HG03469 (cell line): ENCODE data around the gene LGI2.

Experiments
- ATAC-seq: cut with Tn5 transposase; IDR thresholded peaks from one replicate; pipeline ENCODE4 v1.9.1; 2021; ENCODE audit warnings: mild to moderate bottlenecking, moderate library complexity, moderate number of reproducible peaks; ENCODE audit not compliant: unreplicated experiment

The LGI2 gene

GRCh38 chr4:25000639-25001038, 30.1 kb downstream of the LGI2 start:
- ATAC-seq, result no peak

- ATAC-seq, result no peak
These were observed 31.2 kb downstream of the LGI2 start for GRCh38 chr4:24999392-25000089.

GRCh38 chr4:24995346-24995919, 35.3 kb downstream of the LGI2 start:
- ATAC-seq, result no peak

GRCh38 chr4:24993551-24994080, 37.1 kb downstream of the LGI2 start:
- no peak for ATAC-seq

DNA sequence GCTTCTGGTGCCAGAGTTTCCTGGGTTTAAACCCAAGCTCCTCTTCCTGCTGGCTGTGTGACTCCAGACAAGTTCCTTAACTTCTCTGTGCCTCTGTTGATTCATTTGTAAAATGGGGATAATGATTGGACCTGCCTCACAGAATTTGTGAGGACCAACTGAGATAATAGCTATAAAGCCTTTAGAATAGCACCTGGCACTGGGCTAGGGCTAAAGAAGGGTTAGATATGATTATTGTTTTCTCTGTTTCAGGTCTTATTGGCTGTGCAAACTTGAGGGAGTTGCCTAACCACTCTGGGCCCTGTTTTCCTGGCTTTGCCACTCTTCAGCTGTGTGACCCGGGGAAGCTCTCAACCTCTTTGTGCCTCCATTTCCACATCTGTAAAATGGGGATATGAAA, 37.8 kb downstream of the LGI2 start:
- ATAC-seq, result no peak

DNA sequence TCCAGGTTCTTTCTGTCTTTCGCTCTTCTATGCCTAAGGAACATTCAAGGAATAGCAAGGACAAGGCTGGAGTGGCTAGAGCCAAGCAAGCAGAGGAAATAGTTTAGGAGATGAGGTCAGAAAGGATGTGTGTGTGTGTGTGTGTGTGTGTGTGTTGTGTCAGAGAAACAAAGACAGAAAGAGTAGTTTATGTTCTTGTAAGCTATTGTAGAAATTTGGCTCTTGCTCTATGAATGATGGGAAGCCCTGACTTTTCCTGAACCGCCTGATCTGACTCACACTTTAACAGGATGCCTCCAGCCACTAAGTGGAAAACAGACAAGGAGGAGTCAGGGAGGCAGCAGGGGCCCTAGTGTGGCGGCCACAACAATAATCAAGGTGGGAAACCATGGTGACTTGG, 39.7 kb downstream of the LGI2 start:
- ATAC-seq, result no peak

- no peak for ATAC-seq
These were observed 41.4 kb downstream of the LGI2 start for GRCh38 chr4:24989327-24989726.

- no peak for ATAC-seq
These were observed 42.0 kb downstream of the LGI2 start for GRCh38 chr4:24988776-24989175.

DNA sequence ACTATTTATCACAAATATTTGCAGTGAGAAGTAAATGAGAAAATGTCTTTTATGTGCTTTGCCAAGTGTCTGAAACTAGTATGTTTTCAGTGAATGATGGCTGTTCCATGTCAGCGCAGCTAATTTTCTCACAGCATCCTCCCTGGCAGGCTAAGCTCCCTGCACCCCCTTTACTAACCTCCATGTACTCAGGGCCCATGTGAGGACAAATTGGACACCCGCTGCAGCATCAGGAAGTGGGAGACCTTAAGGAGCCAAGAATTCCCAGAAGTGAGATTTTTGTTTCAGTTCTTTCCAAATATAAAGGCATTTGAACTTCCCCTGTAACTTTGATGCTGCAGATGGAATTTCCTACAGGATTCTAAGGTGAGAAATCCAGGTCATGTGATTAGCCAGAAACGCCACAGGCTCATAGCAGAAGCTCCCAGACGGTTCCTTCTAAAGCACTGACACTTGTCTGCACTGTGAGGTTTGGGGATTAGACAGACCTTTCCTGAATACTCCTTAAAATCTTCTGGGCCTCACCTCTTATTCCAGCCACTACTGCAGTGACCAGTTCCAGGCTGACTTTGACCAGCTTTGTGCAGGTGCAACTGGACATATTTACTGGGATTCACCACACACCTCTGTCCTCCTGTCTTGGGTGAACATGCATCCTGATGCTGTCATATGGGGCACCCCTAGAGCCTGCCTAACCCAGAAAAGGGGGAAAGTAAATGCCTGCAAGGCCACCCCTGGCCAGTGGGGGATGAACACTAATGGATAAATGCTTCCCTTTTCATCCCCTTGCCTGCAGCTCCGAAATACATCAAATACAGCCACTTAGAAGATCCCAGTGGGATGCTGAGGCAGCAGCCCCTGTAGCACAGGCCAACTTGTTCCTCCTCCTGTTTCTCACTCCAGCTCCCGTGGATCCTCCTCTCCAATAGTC, 45.9 kb downstream of the LGI2 start:
- no peak for ATAC-seq

DNA sequence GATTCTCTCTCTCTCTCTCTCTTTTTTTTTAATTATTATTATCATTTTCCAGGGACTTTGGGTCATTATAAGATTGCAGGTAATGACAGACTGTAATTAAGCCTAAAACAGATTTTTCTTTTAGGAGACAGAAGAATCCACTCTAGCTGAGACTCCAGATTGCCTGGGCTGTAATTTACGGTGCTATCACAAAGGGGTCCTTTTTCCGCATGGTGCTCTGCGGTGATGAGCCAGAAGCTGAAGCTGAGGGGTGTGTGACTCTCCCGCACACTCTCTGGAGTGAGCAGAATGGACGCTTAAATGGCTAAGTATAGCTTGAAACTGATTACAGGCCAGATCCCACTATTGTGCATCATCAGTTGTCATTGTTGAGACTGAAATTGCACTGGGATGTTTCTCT, 50.0 kb downstream of the LGI2 start:
- ATAC-seq, result no peak

DNA sequence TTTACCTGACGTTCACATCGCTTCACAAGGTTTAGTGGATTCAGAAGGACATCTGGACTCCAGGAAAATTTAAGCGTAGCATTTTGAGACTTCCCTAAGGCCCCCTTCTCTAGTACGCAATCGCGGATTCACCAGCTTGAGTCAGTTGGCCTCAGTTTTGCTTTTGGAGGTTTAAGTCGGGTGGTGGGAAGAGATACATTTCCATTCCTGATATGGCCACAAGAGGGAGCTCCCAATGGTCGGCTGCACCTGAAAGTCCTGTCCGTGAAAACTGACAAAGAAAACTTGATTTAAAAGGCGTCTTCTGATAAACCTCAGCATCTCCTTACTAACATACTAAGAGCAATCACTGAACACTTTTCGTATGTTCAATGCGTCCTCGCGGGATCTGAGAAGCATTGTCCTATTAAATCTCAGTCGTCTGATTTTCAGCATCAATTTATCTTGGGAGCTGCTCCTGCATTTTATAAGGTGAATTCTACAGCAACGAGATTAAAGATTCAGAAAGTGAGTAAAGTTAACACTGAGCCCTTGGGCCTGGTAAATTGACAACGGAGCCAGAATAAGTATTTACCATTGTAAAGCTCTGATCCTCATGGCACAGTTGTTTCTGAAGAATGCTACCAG, 50.6 kb downstream of the LGI2 start:
- no peak for ATAC-seq

- no peak for ATAC-seq
These were observed 51.2 kb downstream of the LGI2 start for GRCh38 chr4:24979554-24979953.

- no peak for ATAC-seq
These were observed 52.3 kb downstream of the LGI2 start for GRCh38 chr4:24978291-24979075.

DNA sequence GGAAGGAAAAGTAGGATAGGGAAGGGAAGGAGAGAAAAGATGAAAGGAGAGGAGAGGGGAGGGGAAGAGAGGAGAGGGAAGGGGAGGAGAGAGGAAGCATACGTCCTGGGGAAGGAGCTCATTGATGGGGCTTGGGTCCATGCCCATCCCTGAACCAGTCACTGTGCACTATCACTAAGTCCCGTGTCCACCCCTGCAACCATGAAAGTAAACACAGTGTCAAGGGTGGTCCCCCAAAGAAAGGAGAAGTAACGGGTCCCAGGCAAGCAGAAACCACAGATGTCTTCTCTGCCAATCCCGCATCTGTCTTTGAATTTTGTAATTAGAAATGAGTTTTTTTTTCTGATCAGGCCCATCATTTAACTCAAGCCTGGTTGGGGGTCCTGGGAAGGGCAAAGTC, 55.2 kb downstream of the LGI2 start:
- ATAC-seq, result no peak

DNA sequence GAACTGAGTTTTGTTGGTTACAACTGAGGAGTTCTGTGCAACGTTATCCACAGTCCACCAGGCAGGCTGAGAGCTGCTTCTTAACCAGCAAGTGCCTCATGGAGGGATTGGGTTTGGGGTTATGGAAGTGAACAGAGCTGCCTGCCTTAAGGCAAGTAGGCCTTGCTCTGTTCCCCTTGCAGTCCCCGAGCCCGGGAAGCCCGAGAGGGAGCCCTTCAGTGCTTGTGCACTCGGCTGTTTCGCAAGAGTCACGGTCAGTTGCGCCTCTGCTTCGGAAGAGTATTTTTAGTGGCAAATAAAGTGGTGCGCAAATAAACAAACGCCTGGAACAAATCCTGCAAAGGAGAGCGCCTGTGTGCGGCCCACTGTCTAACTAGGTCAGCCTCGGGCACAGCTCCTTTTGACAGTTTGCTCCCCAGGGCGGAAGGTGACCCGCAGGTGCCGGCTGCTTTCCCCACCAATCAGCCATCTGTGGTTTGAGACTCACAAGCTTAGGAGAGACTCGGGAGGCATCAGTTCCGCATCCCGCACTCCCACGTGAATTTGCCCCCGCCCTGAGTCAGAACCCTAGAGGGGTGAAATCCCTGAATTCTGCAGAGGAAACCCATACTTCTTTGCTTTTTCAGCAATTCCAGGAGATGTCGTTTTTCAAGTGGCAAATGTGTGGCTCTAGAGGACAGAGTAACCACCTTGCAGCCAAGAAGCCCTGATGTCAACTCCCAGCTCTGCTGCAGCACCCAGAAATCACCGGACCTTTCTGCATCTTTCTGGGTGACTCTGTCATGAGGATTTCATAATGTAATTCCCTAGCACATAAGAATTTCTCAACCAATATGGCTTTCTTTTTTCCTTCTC, 56.8 kb downstream of the LGI2 start:
- no peak for ATAC-seq

- no peak for ATAC-seq
These were observed 57.4 kb downstream of the LGI2 start for GRCh38 chr4:24973404-24973746.

DNA sequence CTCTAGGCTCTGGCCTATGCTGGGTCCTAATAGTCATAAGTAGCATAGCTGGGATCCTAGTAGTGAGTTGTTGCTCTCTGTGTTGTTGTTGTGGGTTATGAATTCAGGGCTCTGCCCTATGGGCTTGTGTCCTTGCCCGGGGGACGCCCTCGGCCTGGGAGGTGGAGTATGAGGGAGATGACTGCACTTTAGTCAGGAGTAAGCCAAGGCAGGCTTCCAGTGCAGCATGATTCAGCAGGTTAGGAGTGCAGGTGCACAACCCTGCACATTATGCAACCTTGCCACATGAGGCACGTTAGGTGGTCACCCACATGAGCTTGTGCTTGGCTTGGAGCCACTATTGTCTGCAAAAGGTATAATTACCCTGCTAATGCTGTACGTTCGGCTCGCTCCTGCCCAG, 59.6 kb downstream of the LGI2 start:
- no peak for ATAC-seq

GRCh38 chr4:24970635-24971034, 60.1 kb downstream of the LGI2 start:
- no peak for ATAC-seq

DNA sequence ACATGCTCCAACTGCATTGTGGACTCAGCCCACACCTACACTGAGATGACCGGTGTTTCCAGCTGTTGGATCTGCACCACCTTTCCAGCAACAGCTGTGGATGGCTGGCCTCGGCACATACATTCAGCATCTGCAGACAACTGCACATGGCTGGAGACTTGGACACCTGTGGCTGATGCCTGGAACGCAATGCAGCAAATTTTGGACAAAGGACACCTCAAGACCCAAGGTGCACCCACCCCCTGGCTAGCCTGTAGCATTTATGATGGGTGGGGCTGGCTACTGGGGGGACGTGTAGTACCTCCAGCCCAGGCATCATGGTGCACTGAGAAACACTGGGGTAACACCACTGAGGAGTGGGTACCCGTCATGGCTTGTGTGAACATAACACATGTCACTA, 60.6 kb downstream of the LGI2 start:
- ATAC-seq, result no peak

DNA sequence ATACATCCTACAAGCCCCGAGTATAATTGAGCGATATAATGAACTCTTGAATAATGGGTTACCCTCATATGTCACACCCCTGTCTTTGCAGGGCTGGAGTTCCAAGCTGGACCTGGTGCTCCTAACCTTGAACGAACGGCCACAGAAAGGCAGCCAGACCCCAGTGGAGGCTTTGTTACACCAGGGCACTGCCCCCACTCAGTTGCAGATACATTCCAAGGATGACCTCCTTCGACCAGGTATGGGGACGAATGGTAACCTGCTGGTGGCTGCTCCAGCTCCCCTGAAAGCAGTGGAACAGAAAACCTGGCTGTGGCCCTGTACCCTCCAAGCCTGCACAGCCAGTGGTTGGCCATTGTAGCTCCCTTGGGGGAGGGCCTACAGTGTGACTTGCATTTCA, 61.3 kb downstream of the LGI2 start:
- no peak for ATAC-seq
